HepG2 (cell line): ENCODE results near the gene SLC4A7. TPM values are rescaled to one million over a fixed set of nuclear protein-coding genes. Genes with fewer than 3 reads are reported as not detected.

Source experiments
- ASH2L ChIP-seq: fragments of 300-600, 200-600 bp; sonication (generic); IDR thresholded peaks from 2 replicates; pipeline ENCODE4 v1.7.0; 2017; ENCODE audit warnings: low read depth, mild to moderate bottlenecking, moderate library complexity, mixed read lengths, low read length; ENCODE audit not compliant: insufficient read length
- CC2D1A ChIP-seq: sonication (generic); formaldehyde crosslinking; IDR thresholded peaks from 2 replicates; pipeline ENCODE4 v1.8.1; 2023; ENCODE audit warnings: mild to moderate bottlenecking, missing genetic modification reagents
- FOXA1 ChIP-seq, 2 experiments: fragments of 450-650 bp in 1 of 2; sonication (generic) in 1 of 2; formaldehyde crosslinking in 1 of 2; IDR thresholded peaks; 2 replicates each; pipeline versions ENCODE4 v1.4.0 to v1.6.1; 2016 to 2020; ENCODE audit warnings: missing genetic modification reagents in 1 of 2
- HNRNPK ChIP-seq: fragments of 200-400 bp; formaldehyde crosslinking; IDR thresholded peaks from 2 replicates; pipeline ENCODE4 v1.6.1; 2018; ENCODE audit warnings: low read length, low read depth, moderate library complexity, mild to moderate bottlenecking; ENCODE audit not compliant: poor library complexity, severe bottlenecking
- HOXA9 ChIP-seq: sonication (generic); formaldehyde crosslinking; IDR thresholded peaks from 2 replicates; pipeline ENCODE4 v1.8.1; 2022; ENCODE audit warnings: missing genetic modification reagents, mild to moderate bottlenecking, moderate library complexity, borderline replicate concordance
- KMT2A ChIP-seq: sonication (generic); formaldehyde crosslinking; IDR thresholded peaks from 2 replicates; pipeline ENCODE4 v1.4.0; 2020; ENCODE audit warnings: missing genetic modification reagents
- MED13 ChIP-seq: sonication (generic); formaldehyde crosslinking; IDR thresholded peaks from 2 replicates; pipeline ENCODE4 v1.5.0; 2020; ENCODE audit warnings: missing genetic modification reagents
- MEIS2 ChIP-seq: sonication (generic); formaldehyde crosslinking; IDR thresholded peaks from 2 replicates; pipeline ENCODE4 v1.9.0; 2021; ENCODE audit warnings: mild to moderate bottlenecking, missing genetic modification reagents
- MXD1 ChIP-seq: sonication (generic); formaldehyde crosslinking; IDR thresholded peaks from 2 replicates; pipeline ENCODE4 v1.4.0; 2020; ENCODE audit warnings: mild to moderate bottlenecking, missing genetic modification reagents
- NCOA5 ChIP-seq: sonication (generic); formaldehyde crosslinking; IDR thresholded peaks from 2 replicates; pipeline ENCODE4 v1.4.0; 2020; ENCODE audit warnings: missing genetic modification reagents
- NCOR1 ChIP-seq: fragments of 200-600 bp; sonication (generic); IDR thresholded peaks from 2 replicates; pipeline ENCODE4 v1.7.0; 2017; ENCODE audit warnings: antibody characterized with exemption, low read length, borderline replicate concordance
- NFIB ChIP-seq: sonication (generic); formaldehyde crosslinking; IDR thresholded peaks from 2 replicates; pipeline ENCODE4 v1.9.0; 2021; ENCODE audit warnings: missing genetic modification reagents, mild to moderate bottlenecking, borderline replicate concordance
- POGZ ChIP-seq: sonication (generic); formaldehyde crosslinking; IDR thresholded peaks from 2 replicates; pipeline ENCODE4 v1.4.0; 2020; ENCODE audit warnings: mild to moderate bottlenecking, missing genetic modification reagents
- POLR2AphosphoS2 ChIP-seq: IDR thresholded peaks from 2 replicates; pipeline ENCODE4 v1.6.1; 2011; ENCODE audit warnings: low read depth, low read length, improper control_type of control experiment
- RAD21 ChIP-seq: fragments of 450-650 bp; formaldehyde crosslinking; IDR thresholded peaks from 2 replicates; pipeline ENCODE4 v1.5.0; 2020; ENCODE audit warnings: mild to moderate bottlenecking
- SIN3B ChIP-seq: fragments of 150-350 bp; IDR thresholded peaks from 2 replicates; pipeline ENCODE4 v1.6.1; 2014; ENCODE audit warnings: low read length
- SNAPC2 ChIP-seq: sonication (generic); formaldehyde crosslinking; IDR thresholded peaks from 2 replicates; pipeline ENCODE4 v1.8.1; 2022; ENCODE audit warnings: mild to moderate bottlenecking, missing genetic modification reagents
- TAF1 ChIP-seq: sonication (generic); formaldehyde crosslinking; IDR thresholded peaks from 2 replicates; pipeline ENCODE4 v1.4.0; 2020; ENCODE audit warnings: missing genetic modification reagents
- ZHX1 ChIP-seq: sonication (generic); formaldehyde crosslinking; IDR thresholded peaks from 2 replicates; pipeline ENCODE4 v1.8.1; 2022; ENCODE audit warnings: low read depth, mild to moderate bottlenecking, missing genetic modification reagents
- ZKSCAN1 ChIP-seq: fragments of 150-350 bp; IDR thresholded peaks from 2 replicates; pipeline ENCODE4 v1.6.1; 2014; ENCODE audit warnings: low read length
- ZKSCAN5 ChIP-seq: sonication (generic); formaldehyde crosslinking; IDR thresholded peaks from 2 replicates; pipeline ENCODE4 v1.5.1; 2020; ENCODE audit warnings: mild to moderate bottlenecking, missing genetic modification reagents
- ZMYM4 ChIP-seq: sonication (generic); formaldehyde crosslinking; IDR thresholded peaks from 2 replicates; pipeline ENCODE4 v1.8.1; 2023; ENCODE audit warnings: mild to moderate bottlenecking, missing genetic modification reagents
- ZNF230 ChIP-seq: sonication (generic); formaldehyde crosslinking; IDR thresholded peaks from 2 replicates; pipeline ENCODE4 v1.4.0; 2020; ENCODE audit warnings: mild to moderate bottlenecking, missing genetic modification reagents
- ZNF263 ChIP-seq: sonication (generic); formaldehyde crosslinking; IDR thresholded peaks from 2 replicates; pipeline ENCODE4 v1.4.0; 2020; ENCODE audit warnings: missing genetic modification reagents
- ZNF414 ChIP-seq: sonication (generic); formaldehyde crosslinking; IDR thresholded peaks from 2 replicates; pipeline ENCODE4 v1.5.0; 2020; ENCODE audit warnings: missing genetic modification reagents
- ZNF572 ChIP-seq: sonication (generic); formaldehyde crosslinking; IDR thresholded peaks from 2 replicates; pipeline ENCODE4 v1.5.1; 2020; ENCODE audit warnings: mild to moderate bottlenecking, missing genetic modification reagents
- ZNF597 ChIP-seq: sonication (generic); formaldehyde crosslinking; IDR thresholded peaks from 2 replicates; pipeline ENCODE4 v1.5.0; 2020; ENCODE audit warnings: missing genetic modification reagents
- ZNF775 ChIP-seq: sonication (generic); formaldehyde crosslinking; IDR thresholded peaks from 2 replicates; pipeline ENCODE4 v1.4.0; 2020; ENCODE audit warnings: missing genetic modification reagents, mild to moderate bottlenecking, moderate library complexity, borderline replicate concordance
- polyA plus RNA-seq, 8 experiments: library from polyadenylated mRNA; depleted of rRNA in 3 of 8; stranded (reverse) in 7 of 8; unstranded in 1 of 8; fragments of >200 nt; fragmentation: Illumina TruSeq in 4 of 8; extraction: Trizol in 4 of 8; gene quantifications; 2 replicates each; pipeline versions ENCODE4 v1.2.1 to v1.2.3, GENCODE V29; 2011 to 2016; ENCODE audit warnings: low read depth in 4 of 8, missing spikeins in 1 of 8, mixed read lengths in 1 of 8; ENCODE audit not compliant: insufficient read depth in 1 of 8
- total RNA-seq, 5 experiments: library from RNA; depleted of rRNA; stranded (reverse); fragments of >200 nt; fragmentation: Illumina TruSeq; extraction: Trizol; gene quantifications; 2 replicates each; pipeline ENCODE4 v1.2.3, GENCODE V29; 2016; ENCODE audit warnings: low read depth in 1 of 5

The SLC4A7 gene
- total and polyA plus RNA-seq, 2 of the 13 experiments (the other 11 are each of a cell fraction or from before 2014, with no cell fraction given): 16.4 to 43.8 TPM

- no peak for TF ChIP-seq ZKSCAN5 (CRISPR knock-in tag)
- TF ChIP-seq ZNF414 (CRISPR knock-in tag): peak; percentile 68; the same call in 1 of the 2 replicates
- TF ChIP-seq FOXA1 (IDR thresholded peaks at IDR 0.05): no peak
- TF ChIP-seq FOXA1 (CRISPR knock-in tag; IDR thresholded peaks at IDR 0.05): peak; percentile 67
- TF ChIP-seq TAF1 (CRISPR knock-in tag): no peak
- TF ChIP-seq ZNF230 (CRISPR knock-in tag): no peak
- TF ChIP-seq MEIS2: peak; percentile 77
- 0 out of 2 replicates have a peak, but pooled peaks have one; percentile 21 for TF ChIP-seq RAD21 (CRISPR knock-in tag)
- TF ChIP-seq ZKSCAN1: no peak
- TF ChIP-seq NCOA5 (CRISPR knock-in tag): no peak
- peak; percentile 69; the same call in 1 of the 2 replicates for TF ChIP-seq POGZ (CRISPR knock-in tag)
- no peak for TF ChIP-seq POLR2AphosphoS2
- no peak for TF ChIP-seq SIN3B
- TF ChIP-seq ASH2L: peak; percentile 29
- no peak for TF ChIP-seq HNRNPK
- no peak for TF ChIP-seq HOXA9 (CRISPR knock-in tag)
- peak; percentile 77; the same call in 1 of the 2 replicates for TF ChIP-seq NCOR1
- no peak for TF ChIP-seq ZNF775 (CRISPR knock-in tag)
- TF ChIP-seq ZHX1 (CRISPR knock-in tag): peak; percentile 37; the same call in 1 of the 2 replicates
- no peak for TF ChIP-seq ZNF263 (CRISPR knock-in tag)
- no peak for TF ChIP-seq SNAPC2 (CRISPR knock-in tag)
- TF ChIP-seq NFIB: no peak
- TF ChIP-seq KMT2A (CRISPR knock-in tag): peak; percentile 23; the same call in 1 of the 2 replicates
- no peak for TF ChIP-seq MXD1
- no peak for TF ChIP-seq ZNF597 (CRISPR knock-in tag)
- TF ChIP-seq ZNF572 (CRISPR knock-in tag): no peak
- TF ChIP-seq MED13: no peak
- TF ChIP-seq CC2D1A (CRISPR knock-in tag): no peak
- peak; percentile 82 for TF ChIP-seq ZMYM4 (CRISPR knock-in tag)
These were observed 118.1 kb downstream of the SLC4A7 start (continued) for GRCh38 chr3:27366062-27366591.
